ENCODE data around the gene LRRC4C. TPM values are rescaled to one million over a fixed set of nuclear protein-coding genes. Genes with fewer than 3 reads are reported as not detected.
"Not testable (repeated sequence)": the region's sequence is repeated elsewhere in the genome, so short reads cannot be mapped to it uniquely, and the experiment has no call there.

The LRRC4C gene
- total and polyA plus RNA-seq, 5 donors: 1.0 to 2.7 (median 2.0) TPM

GRCh38 chr11:40877256-40877655, 582.2 kb downstream of the LRRC4C start:
- H3K4me1 ChIP-seq (ENCODE audit: control insufficient read depth, insufficient read depth, low read length): no peaks in the 10 kb centered on the region
- DNase-seq: no peak
- no peaks in the 10 kb centered on the region for H3K27me3 ChIP-seq (ENCODE audit: control insufficient read depth, insufficient read depth)
- H3K4me3 ChIP-seq (ENCODE audit: low read length): no peak overlapping the region
- WGBS: 74% methylated on average over 7 of the region's 7 CpGs
- H3K9me3 ChIP-seq (ENCODE audit: control insufficient read depth, low read length): no peaks in the 10 kb centered on the region
- intact Hi-C loops (cut with DNase I): no loop called here
- ATAC-seq: no peak
- H3K27ac ChIP-seq (ENCODE audit: low read length): no peak overlapping the region

- no peaks in the 10 kb centered on the region for H3K9me3 ChIP-seq (ENCODE audit: control insufficient read depth, low read length)
- DNase-seq (no peak), ATAC-seq (no peak)
- H3K4me3 ChIP-seq (ENCODE audit: low read length): no peak overlapping the region
- WGBS: 63% methylated on average over 3 of the region's 3 CpGs
- no peaks in the 10 kb centered on the region for H3K4me1 ChIP-seq (ENCODE audit: control insufficient read depth, insufficient read depth, low read length)
- intact Hi-C loops (cut with DNase I): no loop called here
- no peak overlapping the region for H3K27ac ChIP-seq (ENCODE audit: low read length)
- H3K27me3 ChIP-seq (ENCODE audit: control insufficient read depth, insufficient read depth): no peaks in the 10 kb centered on the region
Observed at GRCh38 chr11:40867991-40868632, 591.3 kb downstream of the LRRC4C start.

GRCh38 chr11:40857754-40858153, 601.7 kb downstream of the LRRC4C start:
- 88% methylated on average over 1 of the region's 1 CpG for WGBS
- intact Hi-C loops (cut with DNase I); H3K4me3 ChIP-seq (ENCODE audit: low read length); H3K27me3 ChIP-seq (ENCODE audit: control insufficient read depth, insufficient read depth); H3K4me1 ChIP-seq (ENCODE audit: control insufficient read depth, insufficient read depth, low read length); H3K9me3 ChIP-seq (ENCODE audit: control insufficient read depth, low read length); DNase-seq; ATAC-seq; H3K27ac ChIP-seq (ENCODE audit: low read length): not testable (repeated sequence)

- Histone ChIP-seq H3K4me3 (ENCODE audit: low read length) (no peak overlapping the region), H3K4me1 (ENCODE audit: control insufficient read depth, insufficient read depth, low read length) (no peaks in the 10 kb centered on the region), H3K27ac (ENCODE audit: low read length) (no peak overlapping the region), H3K27me3 (ENCODE audit: control insufficient read depth, insufficient read depth) (no peaks in the 10 kb centered on the region), H3K9me3 (ENCODE audit: control insufficient read depth, low read length) (no peaks in the 10 kb centered on the region)
- DNase-seq (no peak), ATAC-seq (no peak)
- intact Hi-C loops (cut with DNase I): no loop called here
- WGBS: 80% methylated on average over 5 of the region's 5 CpGs
Observed at GRCh38 chr11:40842750-40843339, 616.6 kb downstream of the LRRC4C start.

GRCh38 chr11:40841231-40841630, 618.2 kb downstream of the LRRC4C start:
- no peak overlapping the region for H3K27ac ChIP-seq (ENCODE audit: low read length)
- WGBS: 90% methylated on average over 1 of the region's 1 CpG
- H3K4me3 ChIP-seq (ENCODE audit: low read length): no peak overlapping the region
- DNase-seq (no peak), ATAC-seq (no peak)
- no peaks in the 10 kb centered on the region for H3K27me3 ChIP-seq (ENCODE audit: control insufficient read depth, insufficient read depth)
- intact Hi-C loops (cut with DNase I): no loop called here
- H3K4me1 ChIP-seq (ENCODE audit: control insufficient read depth, insufficient read depth, low read length): no peaks in the 10 kb centered on the region
- no peaks in the 10 kb centered on the region for H3K9me3 ChIP-seq (ENCODE audit: control insufficient read depth, low read length)

GRCh38 chr11:40838181-40838683, 621.2 kb downstream of the LRRC4C start:
- no peaks in the 10 kb centered on the region for H3K27me3 ChIP-seq (ENCODE audit: control insufficient read depth, insufficient read depth)
- no peaks in the 10 kb centered on the region for H3K9me3 ChIP-seq (ENCODE audit: control insufficient read depth, low read length)
- H3K4me1 ChIP-seq (ENCODE audit: control insufficient read depth, insufficient read depth, low read length): no peaks in the 10 kb centered on the region
- ATAC-seq (no peak), DNase-seq (no peak)
- no peak overlapping the region for H3K27ac ChIP-seq (ENCODE audit: low read length)
- no peak overlapping the region for H3K4me3 ChIP-seq (ENCODE audit: low read length)
- 95% methylated on average over 1 of the region's 1 CpG for WGBS
- intact Hi-C loops (cut with DNase I): no loop called here

- 68% methylated on average over 3 of the region's 3 CpGs for WGBS
- H3K9me3 ChIP-seq (ENCODE audit: control insufficient read depth, low read length): no peaks in the 10 kb centered on the region
- H3K4me1 ChIP-seq (ENCODE audit: control insufficient read depth, insufficient read depth, low read length): no peaks in the 10 kb centered on the region
- DNase-seq (no peak), ATAC-seq (no peak)
- no peak overlapping the region for H3K4me3 ChIP-seq (ENCODE audit: low read length)
- H3K27me3 ChIP-seq (ENCODE audit: control insufficient read depth, insufficient read depth): no peaks in the 10 kb centered on the region
- intact Hi-C loops (cut with DNase I): no loop called here
- H3K27ac ChIP-seq (ENCODE audit: low read length): no peak overlapping the region
Observed at GRCh38 chr11:40827116-40827515, 632.3 kb downstream of the LRRC4C start.

GRCh38 chr11:40826601-40827000, 632.9 kb downstream of the LRRC4C start:
- Histone ChIP-seq H3K27ac (ENCODE audit: low read length) (no peak overlapping the region), H3K4me1 (ENCODE audit: control insufficient read depth, insufficient read depth, low read length) (no peaks in the 10 kb centered on the region), H3K9me3 (ENCODE audit: control insufficient read depth, low read length) (no peaks in the 10 kb centered on the region), H3K4me3 (ENCODE audit: low read length) (no peak overlapping the region), H3K27me3 (ENCODE audit: control insufficient read depth, insufficient read depth) (no peaks in the 10 kb centered on the region)
- no peak for DNase-seq
- intact Hi-C loops (cut with DNase I): no loop called here
- WGBS: 63% methylated on average over 2 of the region's 2 CpGs
- no peak for ATAC-seq

- ATAC-seq: no peak
Observed at GRCh38 chr11:40825201-40825834, 634.1 kb downstream of the LRRC4C start.

GRCh38 chr11:40819230-40819629, 640.2 kb downstream of the LRRC4C start:
- peaks cover 2% of the 10 kb centered on the region for H3K27me3 ChIP-seq (ENCODE audit: control insufficient read depth, insufficient read depth)
- intact Hi-C loops (cut with DNase I): no loop called here
- H3K27ac ChIP-seq (ENCODE audit: low read length): no peak overlapping the region
- H3K4me3 ChIP-seq (ENCODE audit: low read length): no peak overlapping the region
- WGBS: 57% methylated on average over 1 of the region's 1 CpG
- no peak for ATAC-seq
- H3K4me1 ChIP-seq (ENCODE audit: control insufficient read depth, insufficient read depth, low read length): no peaks in the 10 kb centered on the region
- H3K9me3 ChIP-seq (ENCODE audit: control insufficient read depth, low read length): no peaks in the 10 kb centered on the region
- no peak for DNase-seq

More at GRCh38 chr11:40825201-40825834, 634.1 kb downstream of the LRRC4C start:
- WGBS: 68% methylated on average over 7 of the region's 7 CpGs
- H3K4me1 ChIP-seq (ENCODE audit: control insufficient read depth, insufficient read depth, low read length): no peaks in the 10 kb centered on the region
- H3K4me3 ChIP-seq (ENCODE audit: low read length): no peak overlapping the region
- intact Hi-C loops (cut with DNase I): no loop called here
- H3K9me3 ChIP-seq (ENCODE audit: control insufficient read depth, low read length): no peaks in the 10 kb centered on the region
- H3K27me3 ChIP-seq (ENCODE audit: control insufficient read depth, insufficient read depth): no peaks in the 10 kb centered on the region
- H3K27ac ChIP-seq (ENCODE audit: low read length): no peak overlapping the region
- DNase-seq: no peak

GRCh38 chr11:40816976-40817375, 642.5 kb downstream of the LRRC4C start:
- 72% methylated on average over 2 of the region's 2 CpGs for WGBS

More at GRCh38 chr11:40816976-40817375, 642.5 kb downstream of the LRRC4C start:
- Histone ChIP-seq H3K27ac (ENCODE audit: low read length) (no peak overlapping the region), H3K9me3 (ENCODE audit: control insufficient read depth, low read length) (no peaks in the 10 kb centered on the region), H3K27me3 (ENCODE audit: control insufficient read depth, insufficient read depth) (peaks cover 2% of the 10 kb centered on the region), H3K4me3 (ENCODE audit: low read length) (no peak overlapping the region), H3K4me1 (ENCODE audit: control insufficient read depth, insufficient read depth, low read length) (no peaks in the 10 kb centered on the region)
- intact Hi-C loops (cut with DNase I): no loop called here
- no peak for DNase-seq
- ATAC-seq: no peak

All from right cardiac atrium (tissue), 5 donors.